Measurements from ENCODE around the gene CDHR2.

DNA sequence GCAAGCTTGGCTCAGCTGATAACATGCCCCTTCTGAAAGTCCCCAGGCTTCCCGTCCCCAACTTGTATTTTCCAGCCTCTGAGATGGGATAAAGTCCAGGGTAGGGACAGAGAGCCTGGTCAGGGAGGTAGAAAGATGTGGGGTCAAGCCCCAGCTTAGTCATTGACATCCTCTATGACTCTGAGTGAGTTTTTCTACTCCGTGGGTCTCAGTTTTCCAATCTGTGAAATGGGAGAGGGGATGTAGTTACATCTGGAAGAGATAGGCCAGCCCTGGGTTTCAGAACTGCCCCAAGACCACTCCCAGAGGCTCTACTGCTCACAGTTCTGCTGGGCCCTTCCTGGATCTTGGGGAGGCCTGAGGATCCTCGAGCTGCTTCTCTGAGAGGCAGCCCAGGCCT, 57.7 kb downstream of the CDHR2 start:
- TF ChIP-seq, protein P1, sequence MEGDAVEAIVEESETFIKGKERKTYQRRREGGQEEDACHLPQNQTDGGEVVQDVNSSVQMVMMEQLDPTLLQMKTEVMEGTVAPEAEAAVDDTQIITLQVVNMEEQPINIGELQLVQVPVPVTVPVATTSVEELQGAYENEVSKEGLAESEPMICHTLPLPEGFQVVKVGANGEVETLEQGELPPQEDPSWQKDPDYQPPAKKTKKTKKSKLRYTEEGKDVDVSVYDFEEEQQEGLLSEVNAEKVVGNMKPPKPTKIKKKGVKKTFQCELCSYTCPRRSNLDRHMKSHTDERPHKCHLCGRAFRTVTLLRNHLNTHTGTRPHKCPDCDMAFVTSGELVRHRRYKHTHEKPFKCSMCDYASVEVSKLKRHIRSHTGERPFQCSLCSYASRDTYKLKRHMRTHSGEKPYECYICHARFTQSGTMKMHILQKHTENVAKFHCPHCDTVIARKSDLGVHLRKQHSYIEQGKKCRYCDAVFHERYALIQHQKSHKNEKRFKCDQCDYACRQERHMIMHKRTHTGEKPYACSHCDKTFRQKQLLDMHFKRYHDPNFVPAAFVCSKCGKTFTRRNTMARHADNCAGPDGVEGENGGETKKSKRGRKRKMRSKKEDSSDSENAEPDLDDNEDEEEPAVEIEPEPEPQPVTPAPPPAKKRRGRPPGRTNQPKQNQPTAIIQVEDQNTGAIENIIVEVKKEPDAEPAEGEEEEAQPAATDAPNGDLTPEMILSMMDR (IDR thresholded peaks at IDR 0.05): no peak
- TF ChIP-seq, protein P2, sequence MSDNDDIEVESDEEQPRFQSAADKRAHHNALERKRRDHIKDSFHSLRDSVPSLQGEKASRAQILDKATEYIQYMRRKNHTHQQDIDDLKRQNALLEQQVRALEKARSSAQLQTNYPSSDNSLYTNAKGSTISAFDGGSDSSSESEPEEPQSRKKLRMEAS (CRISPR knock-in tag; IDR thresholded peaks at IDR 0.05): no peak
